Left lung (tissue), 10 donors: ENCODE results near the gene NAALADL2. TPM values are rescaled to one million over a fixed set of nuclear protein-coding genes. Genes with fewer than 3 reads are reported as not detected.

Source experiments
- ATAC-seq: fragments of 200-7000 bp; cut with Tn5 transposase; one replicate; pipeline ENCODE4 v1.9.1; 2020; ENCODE audit warnings: moderate library complexity
- DNase-seq, 4 donors: peaks; one replicate each; pipeline ENCODE4 v3.0.0-alpha.2; 2013 to 2020
- H3K27ac ChIP-seq, 2 donors: fragments of 200-600 bp; sonication (generic) in 1 of 2; one replicate each; pipeline versions ENCODE4 v1.5.0 to v1.8.0; 2020 to 2021
- H3K27me3 ChIP-seq, 2 donors: fragments of 200-600 bp; sonication (generic) in 1 of 2; one replicate each; pipeline versions ENCODE4 v1.5.0 to v1.8.0; 2020 to 2021
- H3K36me3 ChIP-seq, 2 donors: fragments of 200-600 bp; sonication (generic) in 1 of 2; one replicate each; pipeline versions ENCODE4 v1.5.0 to v1.8.0; 2020 to 2021
- H3K4me1 ChIP-seq, 2 donors: fragments of 200-600 bp; one replicate each; pipeline ENCODE4 v1.8.0; 2021
- H3K4me3 ChIP-seq, 2 donors: fragments of 200-600 bp; sonication (generic) in 1 of 2; one replicate each; pipeline versions ENCODE4 v1.5.0 to v1.8.0; 2020 to 2021; ENCODE audit warnings: mild to moderate bottlenecking in 1 of 2
- H3K9me3 ChIP-seq, 2 donors: fragments of 200-600 bp; sonication (generic) in 1 of 2; one replicate each; pipeline versions ENCODE4 v1.5.0 to v1.8.0; 2020 to 2021
- intact Hi-C, 2 donors: fragments of 100-400 bp; cut with DNase I; formaldehyde crosslinking; loops; one replicate each; pipeline versions ENCODE4 v1.11.2 to v1.14.2; 2022
- polyA plus RNA-seq, 6 donors: library from polyadenylated mRNA; unstranded; fragments of 120-200 nt; gene quantifications; one replicate each; pipeline ENCODE4 v1.2.1, GENCODE V29; 2013; ENCODE audit not compliant: insufficient read length in 6 of 6
- total RNA-seq, 2 donors: library from RNA; stranded (reverse); fragmentation: NEBNext Ultra II Directional; extraction: Animal tissue kit (Norgen Biotek cat#: 25700); gene quantifications; one replicate each; pipeline ENCODE4 v1.2.1, GENCODE V29; 2021
- TF ChIP-seq, protein P1 (sequence below), 2 donors: fragments of 200-600 bp; sonication (generic) in 1 of 2; IDR thresholded peaks; one replicate each; pipeline versions ENCODE4 v1.5.0 to v1.8.0; 2021; ENCODE audit warnings: antibody characterized with exemption in 2 of 2
- donor health status: DM: no; HTN: yes; CAD: no.
- donor health status: DM: no; HTN: no; CAD: no.

Gene NAALADL2
- total and polyA plus RNA-seq, 8 donors, result 9.8 to 23.3 (median 17.8) TPM

DNA sequence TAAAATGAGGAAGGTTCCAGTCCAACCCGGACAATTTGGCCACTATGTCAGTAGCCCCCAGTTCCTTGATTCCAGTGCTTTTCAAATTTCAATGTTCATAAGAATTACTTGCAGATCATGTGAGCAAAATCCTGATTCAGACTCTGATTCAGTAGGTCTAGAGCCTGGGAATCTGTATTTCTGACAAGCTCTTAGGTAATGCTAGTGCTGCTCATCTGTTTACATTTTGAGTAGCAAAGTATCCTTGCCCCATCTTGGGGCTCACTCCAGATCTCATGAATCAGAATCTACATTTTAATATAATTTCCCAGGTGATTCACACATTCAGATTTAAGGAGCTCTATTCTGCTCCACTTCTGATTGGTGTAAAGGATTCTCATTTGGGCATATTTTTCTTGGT is 142.0 kb downstream of the NAALADL2 start:
- no peaks in the 10 kb centered on the region for H3K36me3 ChIP-seq
- no peak overlapping the region for H3K27ac ChIP-seq
- no peaks in the 10 kb centered on the region for H3K4me1 ChIP-seq
- DNase-seq (no peak), ATAC-seq (no peak)
- H3K27me3 ChIP-seq, result no peaks in the 10 kb centered on the region
- no peaks in the 10 kb centered on the region for H3K9me3 ChIP-seq
- intact Hi-C loops, result no loop called here
- no peak overlapping the region for H3K4me3 ChIP-seq
- TF ChIP-seq, protein P1, sequence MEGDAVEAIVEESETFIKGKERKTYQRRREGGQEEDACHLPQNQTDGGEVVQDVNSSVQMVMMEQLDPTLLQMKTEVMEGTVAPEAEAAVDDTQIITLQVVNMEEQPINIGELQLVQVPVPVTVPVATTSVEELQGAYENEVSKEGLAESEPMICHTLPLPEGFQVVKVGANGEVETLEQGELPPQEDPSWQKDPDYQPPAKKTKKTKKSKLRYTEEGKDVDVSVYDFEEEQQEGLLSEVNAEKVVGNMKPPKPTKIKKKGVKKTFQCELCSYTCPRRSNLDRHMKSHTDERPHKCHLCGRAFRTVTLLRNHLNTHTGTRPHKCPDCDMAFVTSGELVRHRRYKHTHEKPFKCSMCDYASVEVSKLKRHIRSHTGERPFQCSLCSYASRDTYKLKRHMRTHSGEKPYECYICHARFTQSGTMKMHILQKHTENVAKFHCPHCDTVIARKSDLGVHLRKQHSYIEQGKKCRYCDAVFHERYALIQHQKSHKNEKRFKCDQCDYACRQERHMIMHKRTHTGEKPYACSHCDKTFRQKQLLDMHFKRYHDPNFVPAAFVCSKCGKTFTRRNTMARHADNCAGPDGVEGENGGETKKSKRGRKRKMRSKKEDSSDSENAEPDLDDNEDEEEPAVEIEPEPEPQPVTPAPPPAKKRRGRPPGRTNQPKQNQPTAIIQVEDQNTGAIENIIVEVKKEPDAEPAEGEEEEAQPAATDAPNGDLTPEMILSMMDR (IDR thresholded peaks at IDR 0.05), result no peak

DNA sequence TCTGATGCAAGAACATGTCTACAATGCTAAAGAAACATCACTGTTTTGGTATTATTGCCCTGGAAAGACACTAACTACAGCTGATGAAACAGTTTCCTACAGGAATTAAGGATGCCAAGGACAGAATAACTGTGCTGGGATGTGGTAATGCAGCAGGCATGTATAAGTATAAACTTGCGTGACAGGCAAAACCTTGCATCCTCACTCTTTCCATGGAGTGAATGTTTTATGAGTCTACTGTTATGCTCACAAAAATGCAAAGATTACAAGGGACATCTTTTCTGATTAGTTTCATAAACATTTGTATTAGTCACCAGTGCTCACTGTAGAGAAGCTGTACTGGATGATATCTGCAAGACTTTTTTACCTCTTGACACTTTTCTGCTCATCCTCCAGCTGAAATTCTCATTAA is 143.6 kb downstream of the NAALADL2 start:
- intact Hi-C loops, result no loop called here
- Histone ChIP-seq H3K9me3 (no peaks in the 10 kb centered on the region), H3K4me3 (no peak overlapping the region), H3K4me1 (no peaks in the 10 kb centered on the region), H3K36me3 (no peaks in the 10 kb centered on the region), H3K27me3 (no peaks in the 10 kb centered on the region), H3K27ac (no peak overlapping the region)
- TF ChIP-seq, protein P1 (IDR thresholded peaks at IDR 0.05), result no peak
- ATAC-seq (no peak), DNase-seq (no peak)

DNA sequence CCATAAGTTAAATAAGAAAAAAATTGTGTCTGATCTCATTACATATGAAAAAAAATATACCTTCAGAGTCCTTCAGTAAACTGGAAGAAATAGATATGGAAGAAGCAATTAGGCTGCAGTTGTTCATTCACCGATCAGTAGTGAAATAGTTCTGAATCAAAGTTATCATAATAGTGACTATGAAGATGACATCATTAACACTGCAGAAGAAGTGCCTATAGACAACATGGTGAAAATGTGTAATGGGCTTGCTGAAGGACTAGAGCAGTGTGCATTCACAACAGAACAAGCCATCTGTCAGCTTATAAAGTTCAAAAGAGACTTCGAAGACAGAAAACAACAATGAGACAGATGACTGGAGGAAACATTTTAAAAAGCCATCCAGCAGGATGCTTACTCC is 144.5 kb downstream of the NAALADL2 start:
- TF ChIP-seq, protein P1 (IDR thresholded peaks at IDR 0.05), result no peak
- Histone ChIP-seq H3K27ac (no peak overlapping the region), H3K4me3 (no peak overlapping the region), H3K27me3 (no peaks in the 10 kb centered on the region), H3K4me1 (no peaks in the 10 kb centered on the region), H3K9me3 (no peaks in the 10 kb centered on the region), H3K36me3 (no peaks in the 10 kb centered on the region)
- no peak for ATAC-seq
- no peak for DNase-seq
- intact Hi-C loops, result no loop called here

DNA sequence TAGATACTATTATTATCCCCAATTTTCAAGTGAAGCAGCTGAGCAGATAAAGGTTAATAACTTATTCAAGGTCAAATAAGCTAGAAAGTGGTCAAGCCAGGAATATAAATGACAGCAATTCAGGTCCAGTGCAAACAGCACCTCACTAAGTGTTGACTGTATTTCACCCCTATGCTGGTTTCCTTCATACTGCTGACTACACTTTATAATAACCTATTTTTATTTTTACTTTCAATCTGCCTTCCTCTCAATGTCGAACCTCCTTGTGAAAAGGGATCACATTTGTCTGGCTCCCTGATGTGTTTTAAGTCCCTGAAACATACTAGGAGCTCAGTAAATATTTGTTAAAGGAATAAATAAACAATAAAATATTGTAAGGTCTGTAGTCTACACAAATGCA is 146.1 kb downstream of the NAALADL2 start:
- Histone ChIP-seq H3K27ac (no peak overlapping the region), H3K27me3 (no peaks in the 10 kb centered on the region), H3K4me1 (no peaks in the 10 kb centered on the region), H3K4me3 (no peak overlapping the region), H3K36me3 (no peaks in the 10 kb centered on the region), H3K9me3 (no peaks in the 10 kb centered on the region)
- DNase-seq (no peak), ATAC-seq (no peak)
- TF ChIP-seq, protein P1 (IDR thresholded peaks at IDR 0.05), result no peak
- intact Hi-C loops, result no loop called here

DNA sequence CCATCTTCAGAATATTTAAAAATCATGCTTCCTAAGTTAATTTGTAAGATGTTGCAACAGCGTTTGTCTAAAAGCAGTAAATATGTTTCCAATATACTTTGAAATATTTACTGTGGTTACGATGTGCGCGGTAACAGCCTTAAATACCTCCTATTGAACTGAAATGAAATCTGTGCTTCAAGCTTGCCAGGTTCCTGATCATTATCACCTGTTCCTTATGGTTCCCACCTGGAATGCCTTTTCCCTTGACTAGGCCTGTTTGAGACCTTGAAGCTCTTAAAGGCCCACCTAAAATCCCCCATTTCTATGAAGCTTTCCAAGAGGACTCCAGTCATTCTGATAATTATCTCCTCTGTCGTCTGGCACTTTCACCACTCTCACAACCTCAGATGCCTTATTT is 146.7 kb downstream of the NAALADL2 start:
- no peaks in the 10 kb centered on the region for H3K9me3 ChIP-seq
- H3K36me3 ChIP-seq, result no peaks in the 10 kb centered on the region
- no peaks in the 10 kb centered on the region for H3K27me3 ChIP-seq
- intact Hi-C loops, result no loop called here
- no peaks in the 10 kb centered on the region for H3K4me1 ChIP-seq
- peak in 2 of 4 donors; percentile 25 to 28 for DNase-seq
- TF ChIP-seq, protein P1 (IDR thresholded peaks at IDR 0.05), result no peak
- ATAC-seq, result no peak
- H3K4me3 ChIP-seq, result no peak overlapping the region
- H3K27ac ChIP-seq, result no peak overlapping the region
